Mucosa of rectum (tissue), 2 donors: ENCODE results near the gene ZNF570.

Source experiments
- H3K27ac ChIP-seq, 2 donors: one replicate each; pipeline ENCODE4 v1.7.0; 2013; ENCODE audit warnings: inconsistent platforms in 2 of 2, low read depth in 2 of 2, low read length in 2 of 2
- H3K27me3 ChIP-seq, 2 donors: one replicate each; pipeline ENCODE4 v1.7.0; 2013; ENCODE audit warnings: low read length in 2 of 2; ENCODE audit not compliant: control insufficient read depth in 2 of 2, insufficient read depth in 2 of 2
- H3K36me3 ChIP-seq, 2 donors: one replicate each; pipeline ENCODE4 v1.7.0; 2013; ENCODE audit warnings: low read length in 2 of 2; ENCODE audit not compliant: control insufficient read depth in 2 of 2, insufficient read depth in 2 of 2
- H3K4me1 ChIP-seq, 2 donors: one replicate each; pipeline ENCODE4 v1.7.0; 2013; ENCODE audit warnings: low read length in 2 of 2, mild to moderate bottlenecking in 1 of 2; ENCODE audit not compliant: control insufficient read depth in 2 of 2, insufficient read depth in 2 of 2
- H3K4me3 ChIP-seq, 2 donors: one replicate each; pipeline ENCODE4 v1.7.0; 2013; ENCODE audit warnings: low read length in 2 of 2
- H3K9ac ChIP-seq, 2 donors: one replicate each; pipeline ENCODE4 v1.7.0; 2013; ENCODE audit warnings: low read length in 2 of 2, low read depth in 1 of 2, mild to moderate bottlenecking in 1 of 2
- H3K9me3 ChIP-seq, 2 donors: one replicate each; pipeline ENCODE4 v1.7.0; 2013; ENCODE audit warnings: low read length in 2 of 2; ENCODE audit not compliant: control insufficient read depth in 2 of 2
- donor health status: healthy.
- donor health status: Normal muscosa, but diverticular disease.

The ZNF570 gene

DNA sequence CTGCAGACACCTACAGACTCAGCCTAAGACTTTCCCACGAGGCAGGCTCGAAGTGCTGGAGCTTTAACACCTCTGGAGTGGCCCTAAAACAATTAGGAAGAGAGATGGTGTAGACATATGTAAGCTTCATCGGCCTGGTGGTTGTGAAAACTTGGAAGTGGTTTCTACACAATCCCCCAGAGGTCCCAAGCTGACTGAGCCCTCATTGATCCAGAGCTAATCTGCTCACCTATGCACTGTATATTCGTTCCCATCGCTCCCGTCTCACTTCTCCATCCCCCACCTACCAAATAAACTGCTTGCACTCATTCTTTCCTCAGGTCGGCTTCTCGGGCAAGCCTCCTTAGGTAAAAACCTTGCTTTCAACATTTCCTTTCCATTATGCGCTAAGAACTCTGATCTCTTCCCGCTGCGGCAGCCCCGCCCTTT is 36.8 kb downstream of the ZNF570 start:
- Histone ChIP-seq H3K9ac (peak overlapping the region; percentile 76 to 91), H3K27ac (peak overlapping the region; percentile 95 to 97), H3K36me3 (no peaks in the 10 kb centered on the region), H3K27me3 (no peaks in the 10 kb centered on the region), H3K9me3 (peaks cover 0 to 5% of the 10 kb centered on the region in 2 donors), H3K4me1 (peaks cover 9 to 12% of the 10 kb centered on the region in 2 donors), H3K4me3 (peak overlapping the region; percentile 91 to 99)

GRCh38 chr19:37506387-37507166 is 37.4 kb downstream of the ZNF570 start, which contains the start of gene ZNF793:
Gene ZNF793 (plus strand): TSS chr19:37506939. CDS start chr19:37523440, 16,501 bp downstream.
- Histone ChIP-seq H3K9ac (peak within 1 kb of the TSS; percentile 76 to 91), H3K27ac (peak within 1 kb of the TSS; percentile 95 to 97), H3K4me3 (peak within 1 kb of the TSS; percentile 91 to 99), H3K4me1 (peaks cover 9 to 12% of the 10 kb centered on the region in 2 donors), H3K27me3 (no peaks in the 10 kb centered on the region), H3K36me3 (no peaks in the 10 kb centered on the region), H3K9me3 (peaks cover 0 to 5% of the 10 kb centered on the region in 2 donors)

DNA sequence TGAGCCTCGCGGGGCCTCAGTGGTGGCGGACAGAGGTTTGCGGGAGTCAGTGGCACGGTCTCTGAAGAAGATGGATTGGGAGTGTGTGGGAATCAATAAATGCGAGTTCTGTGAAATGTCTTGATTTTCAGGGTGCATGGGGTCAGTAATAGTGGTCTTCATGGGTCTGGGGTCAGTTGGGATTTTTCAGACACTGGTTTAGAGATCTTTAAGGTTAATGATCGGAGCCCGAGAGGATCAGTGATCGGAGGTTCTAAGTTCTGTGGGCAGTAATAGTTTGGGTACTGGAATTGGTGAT is 38.0 kb downstream of the ZNF570 start:
- Histone ChIP-seq H3K4me1 (peaks cover 9 to 12% of the 10 kb centered on the region in 2 donors), H3K36me3 (peaks cover 2 to 3% of the 10 kb centered on the region in 2 donors), H3K9me3 (peaks cover 2 to 3% of the 10 kb centered on the region in 2 donors), H3K27me3 (no peaks in the 10 kb centered on the region), H3K4me3 (peak overlapping the region; percentile 91 to 99), H3K27ac (peak overlapping the region; percentile 95 to 97), H3K9ac (peak overlapping the region; percentile 76 to 91)

DNA sequence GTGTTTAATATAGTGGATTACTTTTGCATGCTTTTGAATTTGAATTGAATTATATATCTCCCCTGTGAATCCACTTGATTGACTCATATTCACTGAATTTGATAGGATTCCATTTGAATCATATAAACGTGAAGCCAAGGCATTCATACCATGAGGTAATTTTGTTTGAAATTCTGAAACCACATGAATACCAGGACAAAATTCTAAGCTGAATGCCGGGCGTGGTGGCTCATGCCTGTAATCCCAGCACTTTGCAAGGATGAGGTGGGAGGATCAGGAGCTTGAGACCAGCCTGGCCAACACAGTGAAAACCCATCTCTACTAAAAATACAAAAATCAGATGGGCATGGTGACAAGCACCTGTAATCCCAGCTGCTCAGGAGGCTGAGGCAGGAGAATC is 42.0 kb downstream of the ZNF570 start:
- Histone ChIP-seq H3K27ac (no peak overlapping the region), H3K9me3 (peaks cover 3 to 12% of the 10 kb centered on the region in 2 donors), H3K27me3 (no peaks in the 10 kb centered on the region)

GRCh38 chr19:37511821-37512220 is 42.7 kb downstream of the ZNF570 start:
- no peak overlapping the region for H3K27ac ChIP-seq
- H3K36me3 ChIP-seq, result peaks cover 10 to 14% of the 10 kb centered on the region in 2 donors

More for the DNA sequence above, 42.0 kb downstream of the ZNF570 start:
- Histone ChIP-seq H3K36me3 (peaks cover 10 to 12% of the 10 kb centered on the region in 2 donors), H3K4me3 (no peak overlapping the region), H3K9ac (no peak overlapping the region), H3K4me1 (peaks cover 3 to 8% of the 10 kb centered on the region in 2 donors)

DNA sequence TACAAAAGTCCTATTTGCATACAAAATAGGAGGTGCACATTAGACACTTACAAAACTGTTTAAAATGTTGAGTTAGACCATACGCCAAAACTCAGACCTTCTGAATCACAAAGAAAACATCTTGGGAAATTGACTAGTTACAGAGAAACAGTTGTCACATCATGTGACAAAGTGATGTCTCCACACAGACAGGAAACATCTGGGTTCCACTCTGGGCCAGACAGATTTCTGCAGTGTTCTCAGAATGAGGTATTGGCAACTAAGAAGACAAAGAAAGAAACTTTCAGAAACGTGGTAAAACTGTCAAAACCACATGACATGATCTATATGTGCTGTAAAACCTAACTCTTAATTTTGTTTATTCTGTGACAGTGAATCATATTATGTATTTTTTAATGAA is 44.2 kb downstream of the ZNF570 start:
- Histone ChIP-seq H3K27me3 (no peaks in the 10 kb centered on the region), H3K4me1 (no peaks in the 10 kb centered on the region), H3K9me3 (peaks cover 6 to 15% of the 10 kb centered on the region in 2 donors), H3K27ac (no peak overlapping the region), H3K36me3 (peaks cover 10 to 14% of the 10 kb centered on the region in 2 donors), H3K9ac (no peak overlapping the region), H3K4me3 (no peak overlapping the region)

More at GRCh38 chr19:37511821-37512220, 42.7 kb downstream of the ZNF570 start:
- Histone ChIP-seq H3K9me3 (peaks cover 3 to 12% of the 10 kb centered on the region in 2 donors), H3K9ac (no peak overlapping the region), H3K27me3 (no peaks in the 10 kb centered on the region), H3K4me1 (peaks cover 3 to 7% of the 10 kb centered on the region in 2 donors), H3K4me3 (no peak overlapping the region)

- no peak overlapping the region for H3K4me3 ChIP-seq
- H3K27me3 ChIP-seq, result no peaks in the 10 kb centered on the region
- H3K27ac ChIP-seq, result no peak overlapping the region
- no peaks in the 10 kb centered on the region for H3K4me1 ChIP-seq
- no peak overlapping the region for H3K9ac ChIP-seq
- H3K36me3 ChIP-seq, result peaks cover 10 to 19% of the 10 kb centered on the region in 2 donors
- peaks cover 14 to 23% of the 10 kb centered on the region in 2 donors for H3K9me3 ChIP-seq
Observed at GRCh38 chr19:37519890-37520289, 50.7 kb downstream of the ZNF570 start.

GRCh38 chr19:37537391-37537947 is 68.3 kb downstream of the ZNF570 start:
- Histone ChIP-seq H3K9me3 (peaks cover 39% of the 10 kb centered on the region in 2 donors), H3K9ac (no peak overlapping the region), H3K4me3 (peak overlapping the region in 1 of 2 donors; percentile 5), H3K36me3 (peaks cover 24 to 42% of the 10 kb centered on the region in 2 donors), H3K27ac (no peak overlapping the region), H3K27me3 (no peaks in the 10 kb centered on the region), H3K4me1 (no peaks in the 10 kb centered on the region)
